ENCODE results near the gene CCDC6.
"Not testable (repeated sequence)": the region's sequence is repeated elsewhere in the genome, so short reads cannot be mapped to it uniquely, and the experiment has no call there.

Gene CCDC6

DNA sequence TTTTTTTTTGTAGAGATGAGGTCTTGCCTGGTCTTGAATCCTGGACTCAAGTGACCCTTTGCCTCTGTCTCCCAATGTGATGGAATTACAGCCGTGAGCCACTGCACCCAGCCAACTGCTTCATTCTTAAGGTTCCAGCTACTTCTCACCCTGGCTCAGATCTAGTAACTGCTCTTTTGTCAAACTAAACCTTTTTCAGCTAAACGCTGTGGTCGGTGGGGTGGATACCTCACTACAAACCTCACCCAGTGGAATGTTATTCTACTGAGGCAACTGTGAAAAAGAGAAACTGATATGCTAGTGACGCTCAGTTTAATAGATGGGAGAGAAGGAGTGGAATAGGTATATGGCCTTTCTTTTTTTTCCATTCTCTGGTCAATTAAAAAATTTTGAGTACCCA lies 151.4 kb downstream of the CCDC6 start:
- no peak for DNase-seq (ENCODE audit: low read depth)

DNA sequence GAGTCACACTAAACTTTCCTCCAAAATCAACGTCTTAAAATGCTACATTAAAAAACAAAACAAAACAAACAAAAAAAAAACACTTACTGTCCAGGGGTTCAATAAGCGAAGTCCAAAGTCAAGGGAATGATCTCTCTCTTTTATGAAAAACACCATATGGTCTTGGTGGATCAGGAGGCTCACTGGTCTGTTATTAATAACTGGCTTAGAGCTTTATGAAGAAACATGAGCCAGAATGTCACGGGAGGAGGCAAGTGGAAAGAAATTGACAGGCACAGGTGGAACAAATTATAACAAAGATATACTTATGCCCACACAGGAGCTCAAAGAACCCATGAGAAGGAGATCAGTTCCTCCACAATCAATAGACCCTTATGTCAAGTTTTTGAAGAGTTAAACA lies 153.1 kb downstream of the CCDC6 start, which contains the start of gene MRLN:
TSS of gene MRLN (minus strand) at position 189 of the 400 bp plus-strand sequence.
- DNase-seq (ENCODE audit: low read depth), result no peak

DNA sequence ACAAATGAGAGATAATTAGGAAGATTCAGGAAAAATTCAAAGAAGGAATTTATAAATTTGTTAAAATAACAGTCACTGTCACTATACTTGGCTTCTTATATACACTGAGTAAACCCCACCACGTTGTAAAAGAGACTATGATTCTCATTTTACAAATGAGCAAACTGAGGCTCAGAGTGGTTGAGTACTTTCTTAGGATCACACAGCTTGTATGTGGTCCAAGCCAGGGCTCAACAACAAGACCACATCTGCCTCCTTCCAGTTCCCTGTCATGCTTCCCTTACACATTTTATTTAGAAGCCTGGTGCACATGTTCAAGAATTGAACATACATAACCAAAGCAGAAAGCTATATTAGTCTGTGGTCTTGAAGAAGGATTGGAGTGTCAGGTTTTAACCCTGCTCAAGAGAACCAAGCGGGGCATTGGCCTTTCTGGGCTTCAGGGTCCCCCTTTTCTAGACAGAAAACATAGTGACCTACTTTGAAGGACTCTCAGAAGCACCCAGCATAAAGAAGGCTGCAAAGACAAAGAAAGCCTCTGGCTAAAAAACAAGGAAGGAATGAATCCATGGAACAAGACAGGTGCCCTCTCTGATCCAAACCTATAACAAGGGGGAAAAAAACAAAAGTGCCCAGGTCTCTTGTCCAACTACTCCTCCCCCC lies 153.9 kb downstream of the CCDC6 start:
- no peak for DNase-seq (ENCODE audit: low read depth)

DNA sequence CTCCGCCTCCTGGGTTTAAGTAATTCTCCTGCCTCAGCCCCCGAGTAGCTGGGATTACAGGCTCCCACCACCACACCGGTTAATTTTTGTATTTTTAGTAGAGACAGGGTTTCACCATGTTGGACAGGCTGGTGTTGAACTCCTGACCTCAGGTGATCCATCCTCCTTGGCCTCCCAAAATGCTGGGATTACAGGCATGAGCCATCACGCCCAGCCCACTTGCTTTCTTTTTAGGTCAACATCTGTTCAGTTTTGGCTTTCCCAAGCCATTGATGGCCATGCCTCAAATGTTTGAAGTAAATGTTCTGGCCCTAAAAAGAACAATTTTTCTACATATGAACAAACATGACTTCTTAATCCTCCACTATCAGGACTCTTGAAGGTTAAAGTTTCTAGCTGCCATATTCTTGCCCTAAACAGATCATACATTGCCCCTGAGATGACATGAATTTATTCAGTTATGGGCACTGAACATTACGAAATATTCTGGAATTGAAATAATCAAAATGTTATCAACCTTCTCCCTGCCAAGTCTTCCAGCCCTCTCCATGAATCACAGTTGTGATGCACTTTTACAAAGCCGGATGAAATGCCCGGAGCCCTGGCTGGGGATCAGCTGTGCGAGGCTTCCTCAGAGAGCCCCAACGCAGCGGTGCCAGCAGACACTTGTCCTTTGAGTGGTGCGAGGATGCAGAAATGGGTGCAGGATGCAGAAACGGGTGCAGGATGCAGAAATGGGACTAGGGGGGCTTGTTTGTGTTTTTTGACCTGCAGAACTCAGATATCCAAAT lies 156.0 kb downstream of the CCDC6 start:
- DNase-seq (ENCODE audit: low read depth), result no peak

DNA sequence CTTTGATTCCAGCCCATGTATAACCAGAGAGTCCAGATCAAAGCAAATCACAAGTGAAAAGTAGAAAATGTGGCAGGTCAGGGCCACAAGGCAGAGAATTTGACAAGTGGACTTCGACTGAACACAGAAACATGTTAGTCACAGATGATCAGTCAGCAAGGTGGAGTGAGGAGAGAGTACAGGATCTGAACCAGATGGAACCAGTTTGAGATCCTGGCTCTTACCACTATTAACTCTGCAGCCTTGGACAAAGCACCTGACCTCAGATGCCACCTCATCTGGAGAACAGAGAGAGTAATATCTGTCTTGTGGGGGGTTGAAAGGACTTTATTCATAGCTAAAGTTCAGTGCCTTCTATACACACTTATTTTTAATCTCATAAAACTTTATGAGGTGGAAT lies 157.5 kb downstream of the CCDC6 start:
- no peak for DNase-seq (ENCODE audit: low read depth)

DNA sequence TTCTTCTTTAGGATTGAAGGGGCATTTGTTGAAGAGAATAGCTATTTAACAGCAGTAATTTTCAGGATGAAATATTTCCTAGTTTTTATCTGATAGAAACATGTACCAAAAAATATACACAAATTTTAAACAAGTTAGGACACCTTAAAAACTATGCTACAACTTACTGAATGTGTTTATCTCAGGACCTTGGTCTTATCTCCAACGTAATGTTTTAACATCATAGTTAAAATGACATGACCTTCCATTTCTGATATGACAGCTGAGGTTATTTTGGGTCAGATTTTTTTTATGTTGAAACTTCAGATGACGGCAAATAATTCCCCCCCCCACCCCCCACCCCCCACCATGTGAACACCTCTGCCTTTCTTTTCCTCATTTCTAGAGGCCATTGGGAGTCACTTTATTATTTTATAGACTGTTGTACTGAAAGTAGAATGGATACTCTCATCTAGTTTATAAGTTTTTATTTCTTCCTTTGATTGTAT lies 161.1 kb downstream of the CCDC6 start:
- no peak for DNase-seq (ENCODE audit: low read depth)

DNA sequence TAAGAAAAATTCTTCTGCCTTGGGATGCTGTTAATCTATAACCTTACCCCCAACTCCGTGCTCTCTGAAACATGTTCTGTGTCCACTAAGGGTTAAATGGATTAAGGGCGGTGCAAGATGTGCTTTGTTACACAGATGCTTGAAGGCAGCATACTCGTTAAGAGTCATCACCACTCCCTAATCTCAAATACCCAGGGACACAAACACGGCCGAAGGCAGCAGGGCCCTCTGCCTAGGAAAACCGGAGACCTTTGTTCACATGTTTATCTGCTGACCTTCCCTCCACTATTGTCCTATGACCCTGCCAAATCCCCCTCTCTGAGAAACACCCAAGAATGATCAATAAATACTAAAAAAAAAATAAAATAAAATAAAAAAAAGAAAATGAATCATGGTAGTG lies 161.6 kb downstream of the CCDC6 start:
- DNase-seq (ENCODE audit: low read depth), result not testable (repeated sequence)

DNA sequence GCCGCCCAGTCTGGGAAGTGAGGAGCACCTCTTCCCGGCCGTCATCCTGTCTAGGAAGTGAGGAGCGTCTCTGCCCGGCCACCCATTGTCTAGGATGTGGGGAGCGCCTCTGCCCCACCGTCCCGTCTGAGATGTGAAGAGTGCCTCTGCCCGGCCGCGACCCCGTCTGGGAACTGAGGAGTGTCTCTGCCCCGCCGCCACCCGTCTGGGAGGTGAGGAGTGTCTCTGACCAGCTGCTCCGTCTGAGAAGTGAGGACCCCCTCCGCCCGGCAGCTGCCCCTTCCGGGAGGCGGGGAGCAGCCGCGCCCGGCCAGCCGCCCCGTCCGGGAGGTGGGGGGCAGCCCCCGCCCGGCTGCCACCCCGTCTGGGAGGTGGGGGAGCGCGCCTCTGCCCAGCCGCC lies 162.2 kb downstream of the CCDC6 start:
- not testable (repeated sequence) for DNase-seq (ENCODE audit: low read depth)

DNA sequence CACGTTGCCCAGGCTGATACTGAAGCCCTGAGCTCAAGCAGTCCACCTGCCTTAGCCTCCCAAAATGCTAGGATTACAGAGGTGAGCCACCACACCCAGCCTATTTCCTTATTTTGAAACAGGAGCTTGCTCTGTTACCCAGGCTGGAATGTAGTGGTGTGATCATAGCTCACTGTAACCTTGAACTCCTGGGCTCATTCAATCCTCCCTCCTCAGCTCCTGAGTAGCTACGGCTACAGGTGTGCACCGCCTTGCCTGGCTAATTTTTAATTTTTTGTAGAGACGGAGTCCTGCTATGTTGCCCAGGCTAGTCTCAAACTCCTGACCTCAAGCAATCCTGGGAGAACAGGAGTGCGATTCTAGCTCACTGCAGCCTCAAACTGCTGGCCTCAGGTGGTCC lies 164.8 kb downstream of the CCDC6 start:
- no peak for DNase-seq (ENCODE audit: low read depth)

DNA sequence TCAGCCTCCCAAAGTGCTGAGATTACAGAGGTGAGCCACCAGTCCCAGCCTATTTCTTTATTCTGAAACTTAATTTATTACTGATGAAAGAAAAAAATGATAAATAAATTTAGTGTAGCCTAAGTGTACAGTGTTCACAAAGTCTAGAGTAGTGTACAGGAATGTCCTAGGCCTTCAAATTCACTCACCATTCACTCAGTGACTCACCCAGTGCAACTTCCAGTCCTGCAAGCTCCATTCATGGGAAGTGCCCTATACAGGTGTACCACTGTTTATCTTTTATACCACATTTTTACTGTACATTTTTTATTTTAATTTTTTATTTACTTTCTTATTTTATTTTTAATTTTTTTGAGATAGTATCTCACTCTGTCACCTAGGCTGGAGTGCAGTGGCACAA lies 165.3 kb downstream of the CCDC6 start:
- DNase-seq (ENCODE audit: low read depth), result no peak

Measured in activated gamma-delta T cell treated with anti-CD3 and anti-CD28 coated beads, Interleukin-2, amount 50 U/mL, for 16 hours (primary cell).